ENCODE results near the gene ALOX15B. TPM values are rescaled to one million over a fixed set of nuclear protein-coding genes. Genes with fewer than 3 reads are reported as not detected.

The ALOX15B gene
- polyA plus RNA-seq, 1 of the 3 experiments (the other 2 are of a cell fraction): not detected

- Histone ChIP-seq H3K9me2 (no peaks in the 10 kb centered on the region), H3K4me1 (ENCODE audit: control insufficient read depth in 1 of 2, insufficient read depth in 2 of 2, low read depth in 1 of 2, low read length in 1 of 2) (peaks cover 5 to 8% of the 10 kb centered on the region in 2 experiments; a peak in 2 of 4 replicates), H3K36me3 (replicated peaks in 1 of 2; ENCODE audit: control insufficient read depth in 1 of 2, insufficient read depth in 2 of 2, low read length in 1 of 2) (no peaks in the 10 kb centered on the region), H4K20me1 (ENCODE audit: insufficient read depth) (no peaks in the 10 kb centered on the region), H3K9ac (no peak overlapping the region), H3K27ac (ENCODE audit: low read depth in 2 of 2, low read length in 1 of 2) (no peak overlapping the region), H3K27me3 (ENCODE audit: insufficient read depth) (peaks cover 10% of the 10 kb centered on the region), H2AFZ (ENCODE audit: low read depth) (no peak overlapping the region), H3K4me2 (no peak overlapping the region), H3K9me3 (no peaks in the 10 kb centered on the region), H3F3A (replicated peaks; ENCODE audit: insufficient read depth) (peaks cover 7% of the 10 kb centered on the region), H3K79me2 (ENCODE audit: insufficient read depth) (no peaks in the 10 kb centered on the region), H3K4me3 (ENCODE audit: low read depth in 2 of 2, low read length in 1 of 2) (no peak overlapping the region)
- CTCF ChIA-PET: interaction anchor here (0.8 to 9.7 kb wide), 12 partner anchors 13 to 302 kb away, joined by 3 to 143 read pairs (median 4); no protein-coding TSS in a partner anchor
- POLR2A ChIA-PET: interaction anchor here (0.6 kb wide), 1 partner anchor 168 kb away, joined by 4 read pairs; no protein-coding TSS in a partner anchor
- TF ChIP-seq TCF12 (IDR thresholded peaks at IDR 0.05) (no peak), CHD2 (IDR thresholded peaks at IDR 0.05; ENCODE audit: low read length, partially characterized antibody) (no peak), FOSL2 (IDR thresholded peaks at IDR 0.05; ENCODE audit: borderline replicate concordance, low read depth) (no peak), JUND (IDR thresholded peaks at IDR 0.05) (no peak), MEF2A (IDR thresholded peaks at IDR 0.05; ENCODE audit: borderline replicate concordance, low read depth) (no peak), SIN3A (IDR thresholded peaks at IDR 0.05; ENCODE audit: borderline replicate concordance, low read depth, low read length) (no peak), YY1 (IDR thresholded peaks at IDR 0.05; ENCODE audit: low read depth) (no peak), EP300 (IDR thresholded peaks at IDR 0.05; ENCODE audit: borderline replicate concordance in 1 of 2, low read depth in 1 of 2, low read length in 1 of 2) (no peak), RFX5 (IDR thresholded peaks at IDR 0.05; ENCODE audit: low read length) (no peak)
- TF ChIP-seq, protein P1, sequence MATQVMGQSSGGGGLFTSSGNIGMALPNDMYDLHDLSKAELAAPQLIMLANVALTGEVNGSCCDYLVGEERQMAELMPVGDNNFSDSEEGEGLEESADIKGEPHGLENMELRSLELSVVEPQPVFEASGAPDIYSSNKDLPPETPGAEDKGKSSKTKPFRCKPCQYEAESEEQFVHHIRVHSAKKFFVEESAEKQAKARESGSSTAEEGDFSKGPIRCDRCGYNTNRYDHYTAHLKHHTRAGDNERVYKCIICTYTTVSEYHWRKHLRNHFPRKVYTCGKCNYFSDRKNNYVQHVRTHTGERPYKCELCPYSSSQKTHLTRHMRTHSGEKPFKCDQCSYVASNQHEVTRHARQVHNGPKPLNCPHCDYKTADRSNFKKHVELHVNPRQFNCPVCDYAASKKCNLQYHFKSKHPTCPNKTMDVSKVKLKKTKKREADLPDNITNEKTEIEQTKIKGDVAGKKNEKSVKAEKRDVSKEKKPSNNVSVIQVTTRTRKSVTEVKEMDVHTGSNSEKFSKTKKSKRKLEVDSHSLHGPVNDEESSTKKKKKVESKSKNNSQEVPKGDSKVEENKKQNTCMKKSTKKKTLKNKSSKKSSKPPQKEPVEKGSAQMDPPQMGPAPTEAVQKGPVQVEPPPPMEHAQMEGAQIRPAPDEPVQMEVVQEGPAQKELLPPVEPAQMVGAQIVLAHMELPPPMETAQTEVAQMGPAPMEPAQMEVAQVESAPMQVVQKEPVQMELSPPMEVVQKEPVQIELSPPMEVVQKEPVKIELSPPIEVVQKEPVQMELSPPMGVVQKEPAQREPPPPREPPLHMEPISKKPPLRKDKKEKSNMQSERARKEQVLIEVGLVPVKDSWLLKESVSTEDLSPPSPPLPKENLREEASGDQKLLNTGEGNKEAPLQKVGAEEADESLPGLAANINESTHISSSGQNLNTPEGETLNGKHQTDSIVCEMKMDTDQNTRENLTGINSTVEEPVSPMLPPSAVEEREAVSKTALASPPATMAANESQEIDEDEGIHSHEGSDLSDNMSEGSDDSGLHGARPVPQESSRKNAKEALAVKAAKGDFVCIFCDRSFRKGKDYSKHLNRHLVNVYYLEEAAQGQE (IDR thresholded peaks at IDR 0.05; ENCODE audit: low read depth, low read length): no peak
- DNase-seq: no peak
- 71% methylated on average over 23 of the region's 24 CpGs for WGBS (ENCODE audit: low lambda C conversion rate)
Measured at GRCh38 chr17:8044819-8045810, 6.3 kb downstream of the ALOX15B start.

DNA sequence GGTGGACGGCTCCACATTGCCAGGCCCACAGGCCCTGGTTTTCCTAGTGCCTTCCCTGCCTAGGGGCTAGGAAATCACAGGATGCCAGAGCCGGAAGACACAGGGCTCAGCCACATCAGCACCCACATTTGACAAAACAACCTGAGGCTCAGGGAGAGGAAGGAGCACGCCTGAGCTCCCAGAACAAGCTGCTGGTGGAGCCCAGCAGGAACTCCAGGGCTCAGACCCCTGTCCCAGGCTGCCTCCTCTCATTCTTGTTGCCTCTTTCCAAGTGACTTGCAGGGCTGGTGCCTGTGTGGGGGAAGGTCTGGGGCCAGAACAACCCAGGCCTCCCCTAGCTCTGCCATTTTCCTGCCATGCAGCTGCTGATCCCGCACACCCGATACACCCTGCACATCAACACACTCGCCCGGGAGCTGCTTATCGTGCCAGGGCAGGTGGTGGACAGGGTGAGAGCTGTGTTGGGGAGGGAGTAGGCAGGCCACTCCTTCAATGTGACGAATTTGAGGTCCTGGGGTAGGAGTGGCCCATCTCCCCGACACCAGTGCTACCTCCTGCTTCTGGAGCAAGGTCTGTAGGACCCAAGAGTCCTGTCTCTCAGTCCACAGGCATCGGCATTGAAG is 7.6 kb downstream of the ALOX15B start:
- Histone ChIP-seq H2AFZ (ENCODE audit: low read depth) (no peak overlapping the region), H4K20me1 (ENCODE audit: insufficient read depth) (no peaks in the 10 kb centered on the region), H3F3A (replicated peaks; ENCODE audit: insufficient read depth) (peaks cover under 1% of the 10 kb centered on the region), H3K9me2 (no peaks in the 10 kb centered on the region), H3K27me3 (ENCODE audit: insufficient read depth) (peaks cover 10% of the 10 kb centered on the region), H3K36me3 (replicated peaks in 1 of 2; ENCODE audit: control insufficient read depth in 1 of 2, insufficient read depth in 2 of 2, low read length in 1 of 2) (no peaks in the 10 kb centered on the region), H3K4me1 (ENCODE audit: control insufficient read depth in 1 of 2, insufficient read depth in 2 of 2, low read depth in 1 of 2, low read length in 1 of 2) (no peaks in the 10 kb centered on the region), H3K4me3 (ENCODE audit: low read depth in 2 of 2, low read length in 1 of 2) (no peak overlapping the region), H3K27ac (ENCODE audit: low read depth in 2 of 2, low read length in 1 of 2) (no peak overlapping the region), H3K9me3 (no peaks in the 10 kb centered on the region), H3K79me2 (ENCODE audit: insufficient read depth) (no peaks in the 10 kb centered on the region), H3K9ac (no peak overlapping the region), H3K4me2 (no peak overlapping the region)
- ChIA-PET CTCF (interaction anchor here (0.8 to 9.7 kb wide), 9 partner anchors 11 to 303 kb away, joined by 3 to 143 read pairs (median 6); no protein-coding TSS in a partner anchor), POLR2A (no interaction called here)
- 82% methylated on average over 5 of the region's 11 CpGs for WGBS (ENCODE audit: low lambda C conversion rate)
- TF ChIP-seq EP300 (IDR thresholded peaks at IDR 0.05; ENCODE audit: borderline replicate concordance in 1 of 2, low read depth in 1 of 2, low read length in 1 of 2): no peak
- no peak for TF ChIP-seq NRF1 (IDR thresholded peaks at IDR 0.05; ENCODE audit: low read depth, low read length)
- TF ChIP-seq, protein P1 (IDR thresholded peaks at IDR 0.05; ENCODE audit: low read depth, low read length): no peak
- no peak for TF ChIP-seq YY1 (IDR thresholded peaks at IDR 0.05; ENCODE audit: low read depth)
- no peak for TF ChIP-seq ELF1 (IDR thresholded peaks at IDR 0.05)
- DNase-seq: no peak
